ENCODE data around the gene IL34. TPM values are rescaled to one million over a fixed set of nuclear protein-coding genes. Genes with fewer than 3 reads are reported as not detected.

The IL34 gene
- polyA plus RNA-seq, 1 experiment, result 0.70 TPM

DNA sequence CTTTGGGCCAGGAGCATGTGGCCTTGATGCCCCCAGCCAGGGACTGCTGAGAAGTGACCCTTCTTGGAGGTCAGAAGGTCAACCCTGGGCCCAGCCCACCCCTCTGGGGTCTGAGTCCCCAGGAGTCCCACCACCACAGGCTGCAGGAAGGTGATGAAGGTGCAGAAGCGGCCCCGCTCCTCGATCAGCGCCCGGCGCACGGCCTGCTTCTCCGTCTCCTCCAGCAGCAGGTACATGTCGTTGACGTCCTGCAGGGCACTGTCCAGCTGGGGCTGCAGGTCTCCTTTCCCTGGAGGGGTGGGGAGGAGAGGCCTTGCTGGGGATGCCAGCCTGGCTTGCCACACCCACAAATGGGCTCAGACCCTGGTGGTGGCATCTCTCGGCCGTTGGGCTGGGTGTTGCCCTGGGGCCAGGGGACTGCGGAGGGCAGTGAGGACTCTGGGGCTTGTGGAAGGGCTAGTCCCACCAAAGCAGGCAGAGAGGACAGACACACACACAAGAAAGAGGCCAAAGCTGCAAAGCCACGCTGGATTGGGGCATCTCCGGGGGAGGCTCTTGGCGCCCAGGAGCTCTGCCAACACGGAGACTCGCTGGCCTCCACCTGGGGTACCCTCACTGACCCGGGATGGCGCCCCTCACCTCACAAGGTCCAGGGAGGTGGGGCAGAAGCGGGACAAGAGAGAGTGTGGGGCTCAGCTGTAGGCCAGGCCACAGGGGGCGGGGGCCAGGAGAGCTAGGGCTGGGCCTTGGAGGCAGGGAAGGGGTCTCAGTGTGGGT lies 31.9 kb downstream of the IL34 start:
- ChIA-PET POLR2A (no interaction called here), CTCF (interaction anchor here (1.3 to 11.1 kb wide), 6 partner anchors 10 to 93 kb away, joined by 3 to 117 read pairs (median 7); no protein-coding TSS in a partner anchor)

DNA sequence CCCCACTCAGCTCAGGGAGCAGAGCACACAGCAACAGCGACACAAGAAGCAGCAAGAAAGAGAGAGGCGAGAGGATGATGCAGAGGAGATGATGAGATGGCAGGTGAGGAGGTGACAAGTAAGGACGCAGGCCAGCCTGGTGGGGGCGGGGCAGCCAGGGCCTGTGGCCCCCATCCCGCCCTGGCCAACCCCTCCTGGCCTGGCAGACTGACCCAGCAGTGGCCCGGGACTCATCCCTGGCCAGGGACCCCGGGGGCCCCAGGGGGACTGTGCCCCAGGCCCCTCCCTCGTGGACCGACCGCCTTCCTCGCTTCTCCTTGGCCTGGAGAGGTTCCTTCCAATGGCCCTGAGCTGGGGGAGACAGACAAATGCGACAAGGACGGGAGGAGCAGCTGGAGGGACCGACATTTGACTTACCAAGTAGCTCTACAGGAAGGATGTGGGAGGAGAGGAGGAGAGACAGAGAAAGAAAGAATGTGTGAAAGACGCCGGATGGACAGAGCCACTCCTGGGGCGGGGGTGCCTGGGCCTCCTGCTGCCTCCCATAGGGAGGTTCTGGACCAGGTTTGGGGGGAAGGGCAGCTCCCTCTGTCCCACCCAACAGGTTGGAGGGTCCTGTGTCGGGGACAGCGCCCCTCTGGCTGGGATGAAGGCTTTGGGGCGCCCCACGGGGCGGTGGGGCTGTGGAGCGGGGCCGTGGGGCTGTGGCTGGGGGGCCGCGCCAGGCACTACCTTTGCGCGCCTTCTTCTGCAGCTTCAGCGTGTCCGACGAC lies 32.7 kb downstream of the IL34 start:
- ChIA-PET POLR2A (no interaction called here), CTCF (interaction anchor here (0.6 to 11.1 kb wide), 10 partner anchors 11 to 97 kb away, joined by 3 to 117 read pairs (median 6); no protein-coding TSS in a partner anchor)
- DNase-seq (ENCODE audit: low read depth), result no peak
- TF ChIP-seq, protein P1, sequence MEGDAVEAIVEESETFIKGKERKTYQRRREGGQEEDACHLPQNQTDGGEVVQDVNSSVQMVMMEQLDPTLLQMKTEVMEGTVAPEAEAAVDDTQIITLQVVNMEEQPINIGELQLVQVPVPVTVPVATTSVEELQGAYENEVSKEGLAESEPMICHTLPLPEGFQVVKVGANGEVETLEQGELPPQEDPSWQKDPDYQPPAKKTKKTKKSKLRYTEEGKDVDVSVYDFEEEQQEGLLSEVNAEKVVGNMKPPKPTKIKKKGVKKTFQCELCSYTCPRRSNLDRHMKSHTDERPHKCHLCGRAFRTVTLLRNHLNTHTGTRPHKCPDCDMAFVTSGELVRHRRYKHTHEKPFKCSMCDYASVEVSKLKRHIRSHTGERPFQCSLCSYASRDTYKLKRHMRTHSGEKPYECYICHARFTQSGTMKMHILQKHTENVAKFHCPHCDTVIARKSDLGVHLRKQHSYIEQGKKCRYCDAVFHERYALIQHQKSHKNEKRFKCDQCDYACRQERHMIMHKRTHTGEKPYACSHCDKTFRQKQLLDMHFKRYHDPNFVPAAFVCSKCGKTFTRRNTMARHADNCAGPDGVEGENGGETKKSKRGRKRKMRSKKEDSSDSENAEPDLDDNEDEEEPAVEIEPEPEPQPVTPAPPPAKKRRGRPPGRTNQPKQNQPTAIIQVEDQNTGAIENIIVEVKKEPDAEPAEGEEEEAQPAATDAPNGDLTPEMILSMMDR (IDR thresholded peaks at IDR 0.05; ENCODE audit: insufficient read depth, low read depth, low read length), result no peak
- Histone ChIP-seq H3K4me3 (ENCODE audit: low read depth, low read length) (no peak overlapping the region), H3K27me3 (ENCODE audit: control insufficient read depth, insufficient read depth, low read length) (no peaks in the 10 kb centered on the region), H3K36me3 (ENCODE audit: control insufficient read depth, insufficient read depth, low read length) (peaks cover 73% of the 10 kb centered on the region)

More for the DNA sequence above, 31.9 kb downstream of the IL34 start:
- Histone ChIP-seq H3K36me3 (ENCODE audit: control insufficient read depth, insufficient read depth, low read length) (peaks cover 69% of the 10 kb centered on the region), H3K4me3 (ENCODE audit: low read depth, low read length) (no peak overlapping the region), H3K27me3 (ENCODE audit: control insufficient read depth, insufficient read depth, low read length) (no peaks in the 10 kb centered on the region)
- no peak for DNase-seq (ENCODE audit: low read depth)
- TF ChIP-seq, protein P1 (IDR thresholded peaks at IDR 0.05; ENCODE audit: insufficient read depth, low read depth, low read length), result no peak

DNA sequence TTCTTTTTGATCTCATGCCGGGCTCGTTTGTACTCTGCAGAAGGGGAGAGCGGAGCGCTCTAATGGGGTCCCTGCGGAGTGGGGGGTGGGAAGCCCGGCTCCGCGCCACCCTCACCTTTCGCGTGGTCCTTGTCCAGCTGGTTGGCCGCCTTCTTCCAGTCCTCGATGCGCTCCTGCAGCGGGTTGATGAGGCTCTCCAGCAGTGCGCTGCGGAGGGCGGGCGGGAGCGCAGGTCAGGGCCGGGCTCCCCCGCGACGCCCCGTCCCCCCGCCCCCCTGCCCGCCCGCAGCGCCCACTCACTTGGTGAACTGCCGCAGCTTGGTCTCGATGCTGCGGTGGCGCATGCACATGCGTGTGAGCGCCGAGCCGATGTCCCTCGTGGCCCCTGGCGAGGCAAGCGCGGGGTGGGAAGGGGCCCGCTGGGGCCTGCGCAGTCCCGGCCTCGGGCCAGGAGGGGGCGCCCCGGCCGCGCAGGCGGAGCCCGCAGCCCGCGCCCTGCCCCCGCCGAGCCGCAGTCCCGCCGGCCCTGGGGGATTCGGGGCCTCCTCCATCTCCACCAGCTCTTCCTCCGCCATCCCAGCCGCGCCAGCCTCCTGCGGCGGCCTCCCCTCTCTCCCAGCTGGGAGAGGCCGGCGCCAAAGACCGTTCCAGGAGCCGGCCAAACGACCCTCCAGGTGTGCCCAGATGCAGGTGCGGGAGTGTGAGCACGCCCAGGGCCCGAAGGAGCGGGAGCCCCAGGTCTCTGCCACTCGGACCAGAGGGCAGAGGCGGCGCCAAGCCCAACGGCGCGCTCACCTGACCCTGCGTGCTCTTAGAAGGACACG lies 33.5 kb downstream of the IL34 start:
- no peak for DNase-seq (ENCODE audit: low read depth)
- TF ChIP-seq, protein P1 (IDR thresholded peaks at IDR 0.05; ENCODE audit: insufficient read depth, low read depth, low read length), result 0 out of 2 replicates have a peak, but pooled peaks have one; percentile 18
- H3K4me3 ChIP-seq (ENCODE audit: low read depth, low read length), result no peak overlapping the region
- peaks cover 65% of the 10 kb centered on the region for H3K36me3 ChIP-seq (ENCODE audit: control insufficient read depth, insufficient read depth, low read length)
- POLR2A ChIA-PET, result no interaction called here
- no peaks in the 10 kb centered on the region for H3K27me3 ChIP-seq (ENCODE audit: control insufficient read depth, insufficient read depth, low read length)
- CTCF ChIA-PET, result interaction anchor here (0.6 to 11.1 kb wide), 12 partner anchors 12 to 98 kb away, joined by 3 to 117 read pairs (median 4); no protein-coding TSS in a partner anchor

DNA sequence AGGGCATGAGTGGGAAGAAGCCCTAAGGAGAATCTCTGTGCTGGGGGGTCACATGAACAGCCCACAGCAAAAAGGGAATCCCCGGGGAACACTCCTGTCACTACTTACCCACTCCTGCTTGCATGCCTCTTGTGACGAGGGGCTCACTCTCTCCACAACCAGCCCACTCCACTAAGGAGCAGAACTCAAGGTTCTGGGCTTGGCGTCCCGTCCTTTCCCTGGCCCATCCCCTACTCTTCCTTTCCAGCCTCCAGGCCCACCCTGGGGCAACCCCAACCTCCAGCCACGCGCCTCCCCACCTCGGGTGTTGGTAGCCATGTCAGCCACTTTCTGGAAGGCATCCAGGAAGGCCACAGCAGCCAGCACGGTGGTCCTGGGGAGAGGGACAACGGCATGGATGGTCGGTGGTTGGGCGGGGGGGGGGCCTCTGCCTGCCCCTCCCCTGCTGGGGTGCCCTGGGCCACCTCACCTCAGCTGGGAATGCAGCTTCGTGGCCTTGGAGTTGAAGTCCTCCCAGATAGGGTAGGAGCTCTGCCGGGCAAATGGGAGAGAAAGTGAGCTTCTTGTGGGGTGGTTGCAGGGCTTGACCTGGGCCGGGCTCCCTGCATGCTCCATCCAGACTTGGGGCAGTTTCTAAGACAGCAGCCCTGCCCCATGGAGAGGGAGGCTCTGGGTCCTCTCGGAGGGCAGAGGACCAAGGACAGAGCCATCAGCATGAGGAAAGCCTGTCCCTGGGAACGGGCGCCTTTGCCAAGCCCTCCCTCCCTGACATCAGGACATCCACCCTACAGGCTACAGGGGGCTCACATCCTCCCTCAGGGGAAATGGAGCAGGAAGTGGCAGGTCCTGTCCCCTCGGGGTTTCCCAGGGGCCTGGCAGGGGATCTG lies 34.4 kb downstream of the IL34 start:
- Histone ChIP-seq H3K27me3 (ENCODE audit: control insufficient read depth, insufficient read depth, low read length) (no peaks in the 10 kb centered on the region), H3K4me3 (ENCODE audit: low read depth, low read length) (no peak overlapping the region), H3K36me3 (ENCODE audit: control insufficient read depth, insufficient read depth, low read length) (peaks cover 59% of the 10 kb centered on the region)
- TF ChIP-seq, protein P1 (IDR thresholded peaks at IDR 0.05; ENCODE audit: insufficient read depth, low read depth, low read length), result no peak
- ChIA-PET POLR2A (interaction anchor here (0.7 kb wide), 1 partner anchor 89 kb away, joined by 11 read pairs; no protein-coding TSS in a partner anchor), CTCF (interaction anchor here (0.8 to 11.1 kb wide), 9 partner anchors 20 to 98 kb away, joined by 3 to 117 read pairs (median 5); no protein-coding TSS in a partner anchor)
- no peak for DNase-seq (ENCODE audit: low read depth)

Measured in BJ (cell line).